ENCODE measurements around the gene NSRP1.

DNA sequence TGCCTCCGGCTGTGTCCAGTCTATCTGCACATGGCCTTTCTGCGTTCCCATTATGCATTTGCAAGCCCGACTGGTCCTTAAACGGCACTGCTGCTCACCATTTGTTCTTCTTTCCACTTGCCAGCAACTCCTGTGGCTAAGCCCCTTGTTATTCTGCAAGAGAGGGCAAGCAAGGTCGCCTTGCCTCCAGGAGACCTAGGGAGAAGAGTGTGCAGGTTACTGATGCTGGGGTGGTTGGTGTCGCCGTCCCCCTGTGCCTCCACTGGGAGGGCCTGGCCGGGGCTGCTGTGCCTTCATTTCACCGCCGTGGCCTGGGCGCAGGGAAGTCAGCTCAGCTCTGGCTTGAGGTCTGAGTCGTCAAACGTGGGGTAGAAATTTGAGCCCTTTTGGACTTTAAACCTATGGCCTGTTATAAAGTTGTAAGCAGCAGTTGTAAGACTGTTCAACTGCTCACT is 106.1 kb downstream of the NSRP1 start:
- TF ChIP-seq, protein P1, sequence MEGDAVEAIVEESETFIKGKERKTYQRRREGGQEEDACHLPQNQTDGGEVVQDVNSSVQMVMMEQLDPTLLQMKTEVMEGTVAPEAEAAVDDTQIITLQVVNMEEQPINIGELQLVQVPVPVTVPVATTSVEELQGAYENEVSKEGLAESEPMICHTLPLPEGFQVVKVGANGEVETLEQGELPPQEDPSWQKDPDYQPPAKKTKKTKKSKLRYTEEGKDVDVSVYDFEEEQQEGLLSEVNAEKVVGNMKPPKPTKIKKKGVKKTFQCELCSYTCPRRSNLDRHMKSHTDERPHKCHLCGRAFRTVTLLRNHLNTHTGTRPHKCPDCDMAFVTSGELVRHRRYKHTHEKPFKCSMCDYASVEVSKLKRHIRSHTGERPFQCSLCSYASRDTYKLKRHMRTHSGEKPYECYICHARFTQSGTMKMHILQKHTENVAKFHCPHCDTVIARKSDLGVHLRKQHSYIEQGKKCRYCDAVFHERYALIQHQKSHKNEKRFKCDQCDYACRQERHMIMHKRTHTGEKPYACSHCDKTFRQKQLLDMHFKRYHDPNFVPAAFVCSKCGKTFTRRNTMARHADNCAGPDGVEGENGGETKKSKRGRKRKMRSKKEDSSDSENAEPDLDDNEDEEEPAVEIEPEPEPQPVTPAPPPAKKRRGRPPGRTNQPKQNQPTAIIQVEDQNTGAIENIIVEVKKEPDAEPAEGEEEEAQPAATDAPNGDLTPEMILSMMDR (IDR thresholded peaks at IDR 0.05): no peak
- TF ChIP-seq POLR2A (IDR thresholded peaks at IDR 0.05): no peak
